Right lobe of liver (tissue), 4 donors: Measurements from ENCODE around the gene GNGT1.

Source experiments
- POLR2A ChIP-seq: fragments of 450-650 bp; IDR thresholded peaks from one replicate; pipeline ENCODE4 v1.6.1; 2017; ENCODE audit warnings: antibody characterized with exemption, mild to moderate bottlenecking
- TF ChIP-seq, protein P1 (sequence below), 4 donors: fragments of 200-600 bp in 3 of 4; fragments of 450-650 bp in 1 of 4; IDR thresholded peaks; one replicate each; pipeline versions ENCODE4 v1.5.1 to v1.8.0; 2016 to 2022; ENCODE audit warnings: antibody characterized with exemption in 4 of 4, mild to moderate bottlenecking in 2 of 4
- donor health status: DM: no; HTN: no; CAD: no.
- donor health status: DM: no; HTN: no; CAD: no.
- donor health status: DM: no; HTN: yes; CAD: no.

DNA sequence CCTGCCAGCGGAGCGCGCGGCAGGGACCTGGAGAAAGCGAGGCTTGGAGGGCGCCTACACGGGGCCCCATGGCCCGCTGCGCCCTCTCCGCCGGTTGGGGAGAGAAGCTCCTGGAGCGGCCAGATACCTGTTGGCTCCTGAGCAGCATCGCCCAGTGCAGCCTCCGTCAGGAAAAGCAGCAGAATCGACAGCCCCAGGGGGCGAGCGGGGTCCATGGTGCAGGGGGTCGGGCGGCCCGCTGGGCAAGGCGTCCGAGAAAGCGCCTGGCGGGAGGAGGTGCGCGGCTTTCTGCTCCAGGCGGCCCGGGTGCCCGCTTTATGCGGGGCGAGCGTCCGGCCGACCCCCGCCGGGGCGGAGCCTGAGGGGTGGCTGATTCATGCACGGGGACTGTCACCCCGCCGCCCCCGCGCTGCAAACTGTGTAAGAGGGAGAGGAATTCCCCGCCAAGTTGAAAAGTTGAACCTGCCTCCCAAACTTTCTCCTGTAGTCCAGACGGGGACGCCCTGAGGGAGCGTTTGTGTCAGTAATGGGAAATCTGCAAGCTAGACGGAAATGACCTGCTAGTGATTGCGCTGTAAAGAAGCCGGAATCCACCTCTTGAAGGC lies 15.8 kb upstream of the GNGT1 start, which contains the start of gene TFPI2:
- TF ChIP-seq, protein P1, sequence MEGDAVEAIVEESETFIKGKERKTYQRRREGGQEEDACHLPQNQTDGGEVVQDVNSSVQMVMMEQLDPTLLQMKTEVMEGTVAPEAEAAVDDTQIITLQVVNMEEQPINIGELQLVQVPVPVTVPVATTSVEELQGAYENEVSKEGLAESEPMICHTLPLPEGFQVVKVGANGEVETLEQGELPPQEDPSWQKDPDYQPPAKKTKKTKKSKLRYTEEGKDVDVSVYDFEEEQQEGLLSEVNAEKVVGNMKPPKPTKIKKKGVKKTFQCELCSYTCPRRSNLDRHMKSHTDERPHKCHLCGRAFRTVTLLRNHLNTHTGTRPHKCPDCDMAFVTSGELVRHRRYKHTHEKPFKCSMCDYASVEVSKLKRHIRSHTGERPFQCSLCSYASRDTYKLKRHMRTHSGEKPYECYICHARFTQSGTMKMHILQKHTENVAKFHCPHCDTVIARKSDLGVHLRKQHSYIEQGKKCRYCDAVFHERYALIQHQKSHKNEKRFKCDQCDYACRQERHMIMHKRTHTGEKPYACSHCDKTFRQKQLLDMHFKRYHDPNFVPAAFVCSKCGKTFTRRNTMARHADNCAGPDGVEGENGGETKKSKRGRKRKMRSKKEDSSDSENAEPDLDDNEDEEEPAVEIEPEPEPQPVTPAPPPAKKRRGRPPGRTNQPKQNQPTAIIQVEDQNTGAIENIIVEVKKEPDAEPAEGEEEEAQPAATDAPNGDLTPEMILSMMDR (IDR thresholded peaks at IDR 0.05): no peak
- TF ChIP-seq POLR2A: no peak
